GM08714 (cell line): Measurements from ENCODE around the gene RAB15.

ENCODE experiments used
- H3K4me3 ChIP-seq: fragments of 200-500 bp; sonication (Bioruptor generic); 2 replicates; pipeline ENCODE4 v1.5.1; 2014; ENCODE audit warnings: mild to moderate bottlenecking, low read length, inconsistent platforms
- ZNF274 ChIP-seq: IDR thresholded peaks from 2 replicates; pipeline ENCODE4 v1.6.1; 2012; ENCODE audit warnings: mild to moderate bottlenecking, low read depth, low read length

The RAB15 gene

GRCh38 chr14:64943556-64943955, 28.6 kb downstream of the RAB15 start:
- no peak for TF ChIP-seq ZNF274
- H3K4me3 ChIP-seq: no peak overlapping the region

- no peak within 1 kb of the TSS for H3K4me3 ChIP-seq
- TF ChIP-seq ZNF274: no peak
These were observed 29.5 kb downstream of the RAB15 start, which contains the start of gene GPX2 for GRCh38 chr14:64942531-64943111. Gene GPX2, minus strand, starts transcription at chr14:64942745. Its CDS starts 19 bp downstream, at chr14:64942726.

- H3K4me3 ChIP-seq: no peak overlapping the region
- TF ChIP-seq ZNF274: no peak
These were observed 31.7 kb downstream of the RAB15 start for GRCh38 chr14:64940336-64940910.

- no peak for TF ChIP-seq ZNF274
- no peak overlapping the region for H3K4me3 ChIP-seq
These were observed 32.3 kb downstream of the RAB15 start for GRCh38 chr14:64939817-64940190.

GRCh38 chr14:64938972-64939816, 32.9 kb downstream of the RAB15 start:
- no peak for TF ChIP-seq ZNF274

GRCh38 chr14:64937821-64938193, 34.3 kb downstream of the RAB15 start:
- TF ChIP-seq ZNF274: no peak
- H3K4me3 ChIP-seq: no peak overlapping the region

More at GRCh38 chr14:64938972-64939816, 32.9 kb downstream of the RAB15 start:
- no peak overlapping the region for H3K4me3 ChIP-seq

- no peak overlapping the region for H3K4me3 ChIP-seq
- TF ChIP-seq ZNF274: no peak
These were observed 34.8 kb downstream of the RAB15 start for GRCh38 chr14:64937171-64937820.

GRCh38 chr14:64935508-64935907, 36.6 kb downstream of the RAB15 start:
- no peak for TF ChIP-seq ZNF274
- H3K4me3 ChIP-seq: no peak overlapping the region

- H3K4me3 ChIP-seq: no peak overlapping the region
- TF ChIP-seq ZNF274: no peak
These were observed 37.7 kb downstream of the RAB15 start for GRCh38 chr14:64934338-64934929.

GRCh38 chr14:64932231-64932630, 39.9 kb downstream of the RAB15 start:
- no peak overlapping the region for H3K4me3 ChIP-seq
- no peak for TF ChIP-seq ZNF274

GRCh38 chr14:64931123-64931522, 41.0 kb downstream of the RAB15 start:
- TF ChIP-seq ZNF274: no peak
- H3K4me3 ChIP-seq: no peak overlapping the region

- no peak for TF ChIP-seq ZNF274
- H3K4me3 ChIP-seq: no peak overlapping the region
These were observed 41.9 kb downstream of the RAB15 start for GRCh38 chr14:64930085-64930843.

GRCh38 chr14:64929014-64929359, 43.1 kb downstream of the RAB15 start:
- TF ChIP-seq ZNF274: no peak

More at GRCh38 chr14:64929014-64929359, 43.1 kb downstream of the RAB15 start:
- H3K4me3 ChIP-seq: no peak overlapping the region
